Smooth muscle cell (in vitro differentiated cells): ENCODE measurements around the gene PMEPA1. TPM values are rescaled to one million over a fixed set of nuclear protein-coding genes. Genes with fewer than 3 reads are reported as not detected.

ENCODE experiments used
- DNase-seq: peaks from one replicate; lab custom pipeline; 2025; ENCODE audit not compliant: unreplicated experiment; lab: John Stamatoyannopoulos, UW
- H2AFZ ChIP-seq: fragments of 200-600 bp; sonication (generic); 2 replicates; pipeline ENCODE4 v1.6.0; 2016; ENCODE audit warnings: antibody characterized with exemption, low read depth, mild to moderate bottlenecking
- H3F3A ChIP-seq: fragments of 200-600 bp; sonication (generic); 2 replicates; pipeline ENCODE4 v1.6.0; 2017; ENCODE audit warnings: antibody characterized with exemption, low read depth
- H3K27ac ChIP-seq: fragments of 200-600 bp; sonication (generic); 2 replicates; pipeline ENCODE4 v1.5.1; 2016; ENCODE audit warnings: low read depth, mild to moderate bottlenecking
- H3K27me3 ChIP-seq: fragments of 200-600 bp; sonication (generic); 2 replicates; pipeline ENCODE4 v1.6.1; 2016; ENCODE audit warnings: low read depth, mild to moderate bottlenecking
- H3K36me3 ChIP-seq: fragments of 200-600 bp; sonication (generic); 2 replicates; pipeline ENCODE4 v1.5.1; 2016; ENCODE audit warnings: low read depth
- H3K4me1 ChIP-seq: fragments of 200-600 bp; sonication (generic); 2 replicates; pipeline ENCODE4 v1.5.1; 2016; ENCODE audit warnings: low read depth
- H3K4me2 ChIP-seq: fragments of 200-600 bp; sonication (generic); 2 replicates; pipeline ENCODE4 v1.6.0; 2016; ENCODE audit warnings: mild to moderate bottlenecking
- H3K4me3 ChIP-seq: fragments of 200-600 bp; sonication (generic); 2 replicates; pipeline ENCODE4 v1.5.1; 2016; ENCODE audit warnings: mild to moderate bottlenecking
- H3K79me2 ChIP-seq: fragments of 200-600 bp; sonication (generic); 2 replicates; pipeline ENCODE4 v1.6.0; 2016; ENCODE audit warnings: low read depth, mild to moderate bottlenecking
- H3K9ac ChIP-seq: fragments of 200-600 bp; sonication (generic); 2 replicates; pipeline ENCODE4 v1.6.0; 2016; ENCODE audit warnings: low read depth
- H3K9me3 ChIP-seq: fragments of 200-600 bp; sonication (generic); replicated peaks from 2 replicates; pipeline ENCODE4 v1.5.1; 2016; ENCODE audit warnings: low read depth
- H4K20me1 ChIP-seq: fragments of 200-600 bp; sonication (generic); 2 replicates; pipeline ENCODE4 v1.6.0; 2016; ENCODE audit warnings: low read depth
- CTCF ChIP-seq: fragments of 200-600 bp; sonication (generic); IDR thresholded peaks from 2 replicates; pipeline ENCODE4 v1.5.1; 2017; ENCODE audit warnings: borderline replicate concordance, mild to moderate bottlenecking, antibody characterized with exemption; ENCODE audit not compliant: insufficient read depth, poor library complexity, severe bottlenecking
- WGBS: methylation state at CpG from one replicate; pipeline ENCODE4 v1.1.7; 2016; ENCODE audit warnings: low lambda C conversion rate; 5-methylcytosine and 5-hydroxymethylcytosine counted together
- polyA plus RNA-seq: library from polyadenylated mRNA; unstranded; fragments of >200 nt; fragmentation: Nextera tagmentation; extraction: Ambion mirVana; gene quantifications from 2 replicates; pipeline ENCODE4 v1.2.1, GENCODE V29; 2016
- total RNA-seq: library from RNA; depleted of rRNA; stranded (reverse); fragments of >200 nt; gene quantifications from 2 replicates; pipeline ENCODE4 v1.2.3, GENCODE V29; 2014

PMEPA1 gene
- total RNA-seq (26.6 and 37.2 TPM in 2 replicates), polyA plus RNA-seq (81.9 and 143 TPM in 2 replicates)

- Histone ChIP-seq H3K9me3 (no peaks in the 10 kb centered on the region), H3F3A (no peaks in the 10 kb centered on the region), H3K79me2 (peaks cover 65% of the 10 kb centered on the region), H3K36me3 (no peaks in the 10 kb centered on the region), H3K4me1 (peaks cover 9% of the 10 kb centered on the region), H3K9ac (peak within 1 kb of the TSS; percentile 98), H3K27ac (peak within 1 kb of the TSS; percentile 99), H4K20me1 (peaks cover 39% of the 10 kb centered on the region), H3K4me2 (peak within 1 kb of the TSS; percentile 91), H2AFZ (peak within 1 kb of the TSS; percentile 52), H3K27me3 (no peaks in the 10 kb centered on the region), H3K4me3 (peak within 1 kb of the TSS; percentile 95)
- under 1% methylated on average over 41 of the region's 92 CpGs for WGBS
- peak; percentile 90 for DNase-seq
- TF ChIP-seq CTCF, result peak; percentile 7
Measured at GRCh38 chr20:57709823-57710799, at the start of gene PMEPA1. TSS of gene PMEPA1 (minus strand) at chr20:57710015. CDS start at chr20:57709582, 433 bp downstream.

- Histone ChIP-seq H3K4me1 (no peaks in the 10 kb centered on the region), H3K9me3 (no peaks in the 10 kb centered on the region), H3K4me2 (no peak overlapping the region), H3K36me3 (no peaks in the 10 kb centered on the region), H3K27ac (no peak overlapping the region), H3K79me2 (no peaks in the 10 kb centered on the region), H2AFZ (no peak overlapping the region), H3K9ac (no peak overlapping the region), H4K20me1 (no peaks in the 10 kb centered on the region), H3K27me3 (no peaks in the 10 kb centered on the region), H3F3A (no peaks in the 10 kb centered on the region), H3K4me3 (no peak overlapping the region)
- 83% methylated on average over 1 of the region's 1 CpG for WGBS
- no peak for DNase-seq
- no peak for TF ChIP-seq CTCF
Measured at GRCh38 chr20:57757767-57758166, 48.0 kb upstream of the PMEPA1 start.

GRCh38 chr20:57756921-57757320, 47.1 kb upstream of the PMEPA1 start:
- no peaks in the 10 kb centered on the region for H3K9me3 ChIP-seq
- no peaks in the 10 kb centered on the region for H3K79me2 ChIP-seq
- H4K20me1 ChIP-seq, result no peaks in the 10 kb centered on the region
- no peaks in the 10 kb centered on the region for H3K36me3 ChIP-seq
- TF ChIP-seq CTCF, result no peak
- H3K27ac ChIP-seq, result no peak overlapping the region
- no peak overlapping the region for H3K4me2 ChIP-seq
- no peak overlapping the region for H2AFZ ChIP-seq
- WGBS, result 88% methylated on average over 4 of the region's 4 CpGs
- H3K9ac ChIP-seq, result no peak overlapping the region
- no peaks in the 10 kb centered on the region for H3K4me1 ChIP-seq
- H3K4me3 ChIP-seq, result no peak overlapping the region
- H3K27me3 ChIP-seq, result no peaks in the 10 kb centered on the region
- H3F3A ChIP-seq, result no peaks in the 10 kb centered on the region
- DNase-seq, result no peak
